Globus pallidus (tissue), 1 donor: ENCODE measurements around the gene IL17RC.
"Not testable (repeated sequence)": the region's sequence is repeated elsewhere in the genome, so short reads cannot be mapped to it uniquely, and the experiment has no call there.

ENCODE experiments used
- DNase-seq: peaks from one replicate; pipeline ENCODE4 v3.0.0-alpha.2; 2015; ENCODE audit warnings: low spot score

Gene IL17RC, protein sequence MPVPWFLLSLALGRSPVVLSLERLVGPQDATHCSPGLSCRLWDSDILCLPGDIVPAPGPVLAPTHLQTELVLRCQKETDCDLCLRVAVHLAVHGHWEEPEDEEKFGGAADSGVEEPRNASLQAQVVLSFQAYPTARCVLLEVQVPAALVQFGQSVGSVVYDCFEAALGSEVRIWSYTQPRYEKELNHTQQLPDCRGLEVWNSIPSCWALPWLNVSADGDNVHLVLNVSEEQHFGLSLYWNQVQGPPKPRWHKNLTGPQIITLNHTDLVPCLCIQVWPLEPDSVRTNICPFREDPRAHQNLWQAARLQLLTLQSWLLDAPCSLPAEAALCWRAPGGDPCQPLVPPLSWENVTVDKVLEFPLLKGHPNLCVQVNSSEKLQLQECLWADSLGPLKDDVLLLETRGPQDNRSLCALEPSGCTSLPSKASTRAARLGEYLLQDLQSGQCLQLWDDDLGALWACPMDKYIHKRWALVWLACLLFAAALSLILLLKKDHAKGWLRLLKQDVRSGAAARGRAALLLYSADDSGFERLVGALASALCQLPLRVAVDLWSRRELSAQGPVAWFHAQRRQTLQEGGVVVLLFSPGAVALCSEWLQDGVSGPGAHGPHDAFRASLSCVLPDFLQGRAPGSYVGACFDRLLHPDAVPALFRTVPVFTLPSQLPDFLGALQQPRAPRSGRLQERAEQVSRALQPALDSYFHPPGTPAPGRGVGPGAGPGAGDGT

DNA sequence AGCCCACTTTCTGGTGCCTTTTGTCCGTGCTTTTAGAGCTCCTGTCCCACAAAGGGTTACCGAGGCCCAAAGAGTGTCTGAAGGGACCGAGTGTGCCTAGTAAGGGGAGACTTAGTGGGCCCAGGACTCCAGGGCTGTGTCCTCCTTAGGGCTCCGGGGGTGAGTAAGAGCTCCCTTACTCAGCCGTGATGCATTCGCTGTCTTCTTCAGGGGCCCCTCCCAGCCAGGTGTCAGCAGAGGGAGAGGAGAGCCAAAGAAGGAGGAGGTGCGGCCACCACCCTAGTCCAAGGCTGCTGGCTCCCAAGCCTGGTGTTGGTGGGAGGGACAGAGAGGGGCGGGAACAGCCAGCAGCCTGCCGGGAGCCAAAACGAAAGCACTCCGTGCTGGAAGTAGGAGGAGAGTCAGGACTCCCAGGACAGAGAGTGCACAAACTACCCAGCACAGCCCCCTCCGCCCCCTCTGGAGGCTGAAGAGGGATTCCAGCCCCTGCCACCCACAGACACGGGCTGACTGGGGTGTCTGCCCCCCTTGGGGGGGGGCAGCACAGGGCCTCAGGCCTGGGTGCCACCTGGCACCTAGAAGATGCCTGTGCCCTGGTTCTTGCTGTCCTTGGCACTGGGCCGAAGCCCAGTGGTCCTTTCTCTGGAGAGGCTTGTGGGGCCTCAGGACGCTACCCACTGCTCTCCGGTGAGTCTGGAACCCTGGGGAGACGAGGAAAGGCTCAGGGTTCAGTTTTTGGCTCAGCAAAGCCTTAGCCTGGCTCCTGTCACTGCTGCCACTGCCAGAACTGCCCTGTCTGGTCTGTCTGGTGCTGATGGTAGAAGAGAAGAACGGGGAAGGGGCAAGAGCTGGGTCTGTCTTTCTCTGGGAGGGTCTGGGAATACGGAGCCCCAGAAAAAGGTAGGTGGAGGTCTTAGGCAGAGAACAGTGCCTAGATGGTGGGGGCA is at the start of gene IL17RC:
Gene IL17RC, plus strand, starts transcription at position 365 of the 947 bp plus-strand sequence. Its CDS starts 218 bp downstream, at position 583.
- DNase-seq: peak; percentile 42

DNA sequence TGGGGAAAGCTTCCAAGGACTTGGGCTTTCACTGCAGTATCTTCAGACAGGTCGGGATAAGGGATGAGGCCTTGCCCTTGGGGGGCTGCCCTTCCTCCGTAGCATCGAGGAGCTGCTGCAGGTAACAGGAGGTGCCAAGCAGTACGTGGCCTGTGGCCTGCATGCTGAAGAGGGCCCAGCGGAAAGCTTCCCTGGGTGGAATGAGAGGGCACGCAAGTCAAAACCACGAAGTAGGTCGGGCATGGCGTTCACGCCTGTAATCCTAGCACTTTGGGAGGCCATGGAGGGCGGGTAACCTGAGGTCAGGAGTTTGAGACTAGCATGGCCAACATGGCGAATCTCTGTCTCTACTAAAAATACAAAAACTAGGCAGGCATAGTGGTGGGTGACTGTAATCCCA is 49.8 kb upstream of the IL17RC start:
- DNase-seq: no peak

DNA sequence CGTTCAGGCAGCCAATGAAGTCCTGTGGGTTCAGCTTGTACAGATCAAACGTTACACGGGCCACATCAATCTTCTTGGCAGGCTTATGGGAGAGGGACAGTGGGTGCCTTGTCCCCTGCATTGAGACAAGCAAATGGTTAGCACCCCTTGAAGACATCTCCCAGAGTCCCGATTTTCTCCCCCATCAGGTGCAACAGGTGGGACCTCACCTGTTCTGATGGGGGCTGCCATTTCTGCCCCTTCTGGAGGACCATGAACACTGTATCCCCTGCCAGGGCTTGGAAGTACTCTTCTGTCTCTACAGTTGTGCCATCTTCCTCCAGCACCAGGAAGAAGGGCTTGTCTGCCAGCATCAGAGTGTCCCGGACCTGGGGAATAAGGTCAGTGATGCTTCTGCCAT is 46.9 kb upstream of the IL17RC start:
- DNase-seq: no peak

DNA sequence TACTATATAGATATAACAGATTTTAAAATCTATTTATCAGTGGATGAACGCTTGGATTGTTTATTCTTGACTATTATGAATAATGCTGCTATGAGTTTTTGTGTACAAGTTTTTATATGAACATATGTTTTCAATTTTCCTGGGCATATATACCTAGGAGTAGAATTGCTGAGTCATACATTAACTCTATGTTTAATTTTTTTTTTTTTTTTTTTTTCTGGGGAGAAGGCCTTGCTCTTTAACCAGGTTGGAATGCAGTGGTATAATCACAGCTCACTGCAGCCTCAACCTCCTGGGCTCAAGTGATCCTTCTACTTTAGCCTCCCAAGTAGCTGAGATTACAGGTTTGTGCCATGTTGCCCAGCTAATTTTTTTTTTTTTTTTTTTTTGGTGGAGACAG is 45.9 kb upstream of the IL17RC start:
- DNase-seq: no peak

DNA sequence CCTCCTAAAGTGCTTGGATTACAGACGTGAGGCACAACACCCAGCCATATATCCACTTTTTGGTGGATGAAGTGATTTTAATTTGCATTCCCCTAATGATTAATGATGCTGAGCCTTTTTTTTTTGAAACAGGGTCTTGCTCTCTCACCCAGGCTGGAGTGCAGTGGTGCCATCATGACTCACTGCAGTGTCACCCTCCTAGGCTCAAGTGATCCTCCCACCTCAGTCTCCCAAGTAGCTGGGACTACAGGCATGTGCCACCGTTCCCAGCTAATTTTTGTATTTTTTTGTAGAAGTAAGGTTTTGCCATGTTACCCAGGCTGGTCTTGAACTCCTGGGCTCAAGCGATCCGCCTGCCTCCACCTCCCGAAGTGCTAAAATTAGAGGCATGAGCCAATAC is 44.8 kb upstream of the IL17RC start:
- not testable (repeated sequence) for DNase-seq

DNA sequence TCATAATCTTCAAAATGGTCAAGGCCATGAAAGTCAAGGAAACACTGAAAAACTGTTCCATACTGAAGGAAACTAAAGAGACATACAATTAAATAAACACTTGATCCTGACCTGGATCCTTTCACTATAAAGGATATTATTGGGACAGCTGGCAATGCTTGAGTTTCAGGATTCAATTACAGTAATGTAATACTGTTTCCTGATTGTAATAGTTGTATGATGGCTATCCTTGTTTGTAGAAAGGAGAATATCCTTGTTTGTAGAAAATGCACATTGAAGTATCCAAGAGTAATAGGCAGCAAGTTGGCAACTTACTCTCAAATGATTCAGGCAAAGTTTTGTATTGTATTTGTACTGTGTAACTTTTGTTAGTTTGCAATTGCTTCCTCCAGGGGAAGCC is 41.5 kb upstream of the IL17RC start:
- no peak for DNase-seq

DNA sequence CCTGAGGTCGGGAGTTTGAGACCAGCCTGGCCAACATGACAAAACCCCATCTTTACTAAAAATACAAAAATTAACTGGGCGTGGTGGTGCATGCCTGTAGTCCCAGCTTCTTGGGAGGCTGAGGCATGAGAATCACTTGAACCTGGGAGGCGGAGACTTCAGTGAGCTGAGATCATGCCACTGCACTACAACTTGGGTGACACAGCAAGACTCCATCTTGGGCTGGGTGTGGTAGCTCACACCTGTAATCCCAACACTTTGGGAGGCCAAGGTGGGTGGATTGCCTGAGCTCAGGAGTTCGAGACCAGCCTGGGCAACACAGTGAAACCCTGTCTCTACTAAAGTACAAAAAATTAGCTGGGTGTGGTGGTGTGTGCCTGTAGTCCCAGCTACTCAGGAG is 40.6 kb upstream of the IL17RC start:
- not testable (repeated sequence) for DNase-seq

DNA sequence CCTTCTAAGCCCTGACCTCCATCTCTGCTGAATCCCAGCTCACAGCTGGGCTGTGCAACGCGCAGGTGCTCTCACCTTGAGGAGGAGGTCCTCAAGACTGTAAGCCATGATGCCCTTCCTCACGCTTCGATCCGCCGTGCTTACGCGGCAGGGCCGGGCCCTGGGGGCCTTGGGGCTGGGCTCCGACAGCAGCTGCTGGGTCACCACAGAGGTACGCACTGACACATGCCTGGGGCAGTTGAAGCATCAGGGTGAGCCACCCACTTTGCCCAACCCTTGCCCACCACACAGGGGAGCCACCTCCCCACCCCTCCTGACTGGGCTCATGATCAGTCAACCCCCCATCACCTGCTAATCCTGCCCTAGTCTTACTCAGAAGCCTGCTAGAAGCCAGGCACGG is 39.9 kb upstream of the IL17RC start:
- DNase-seq: no peak

DNA sequence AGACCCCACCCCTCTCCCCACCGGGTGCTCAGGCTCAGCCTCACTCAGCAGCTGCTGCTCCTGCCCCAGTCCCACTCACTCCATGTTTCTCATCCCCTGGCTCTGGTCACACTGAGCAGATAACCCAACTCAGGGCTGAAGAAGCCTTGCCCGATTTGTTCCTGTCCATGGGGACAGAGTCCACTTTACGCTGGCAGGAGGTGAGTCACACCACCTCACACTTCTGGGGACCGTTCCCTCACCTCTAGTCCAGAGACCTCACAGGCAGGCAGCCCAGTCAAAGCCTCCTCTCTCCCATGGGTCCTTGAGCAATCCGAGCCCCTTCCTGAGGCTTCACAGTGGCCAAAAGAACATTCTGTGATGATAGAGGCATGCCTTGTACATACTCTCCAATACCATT is 38.2 kb upstream of the IL17RC start:
- no peak for DNase-seq

DNA sequence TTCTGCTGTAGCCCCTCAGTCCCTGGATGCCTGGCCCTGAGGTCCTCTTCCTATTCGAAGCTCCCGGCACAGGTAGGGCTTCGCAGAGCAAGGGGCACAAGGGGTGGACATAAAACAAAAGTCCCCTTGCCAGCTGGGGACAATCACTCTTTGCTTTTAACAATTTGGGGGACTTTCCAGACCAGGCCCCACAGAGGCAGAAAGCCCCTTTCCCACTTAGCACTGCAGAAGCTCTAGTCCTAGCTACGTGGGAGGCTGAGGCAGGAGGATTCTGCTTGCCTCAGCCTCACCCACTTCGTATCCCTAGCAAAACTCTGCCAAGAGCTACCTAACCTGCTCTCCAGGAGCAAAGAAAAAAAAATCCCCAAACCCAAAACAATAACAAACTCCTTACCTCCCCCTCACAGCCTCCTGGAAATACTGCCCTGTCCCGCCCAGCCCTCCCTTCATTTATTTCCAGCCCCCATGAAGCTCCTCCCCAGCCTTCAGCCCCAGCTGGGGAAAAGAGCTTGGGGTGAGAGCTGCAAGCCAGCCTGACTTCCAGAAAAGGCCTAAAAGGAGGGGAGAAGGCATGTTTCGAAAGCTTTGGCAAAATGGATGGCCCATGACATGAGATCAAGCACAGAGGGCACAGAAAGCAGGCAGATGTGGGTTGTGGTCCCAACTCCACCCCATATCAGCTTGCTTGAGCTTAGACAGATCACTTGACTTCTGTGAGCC is 36.9 kb upstream of the IL17RC start, which contains the start of gene CIDEC:
Gene CIDEC, minus strand, starts transcription at position 424 of the 720 bp plus-strand sequence. CDS start 1,767 bp downstream, outside the sequence.
- DNase-seq: no peak

DNA sequence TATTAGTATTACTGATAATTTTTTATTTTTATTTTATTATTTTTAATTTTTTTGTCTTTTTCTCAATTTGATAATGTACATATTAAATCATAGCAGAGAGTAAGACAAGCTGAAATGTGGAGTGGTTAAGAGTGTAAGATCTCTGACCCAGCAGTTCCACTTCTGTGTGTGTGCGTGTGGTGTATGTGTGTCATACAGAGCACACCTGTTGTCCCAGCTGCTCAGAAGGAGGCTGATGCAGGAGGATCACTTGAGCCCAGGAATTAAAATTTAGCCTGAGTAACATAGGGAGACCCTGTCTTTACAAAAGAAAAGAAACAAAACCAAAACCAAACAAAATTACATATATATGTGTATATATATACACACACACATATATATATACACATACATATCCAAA is 35.5 kb upstream of the IL17RC start:
- DNase-seq: no peak

DNA sequence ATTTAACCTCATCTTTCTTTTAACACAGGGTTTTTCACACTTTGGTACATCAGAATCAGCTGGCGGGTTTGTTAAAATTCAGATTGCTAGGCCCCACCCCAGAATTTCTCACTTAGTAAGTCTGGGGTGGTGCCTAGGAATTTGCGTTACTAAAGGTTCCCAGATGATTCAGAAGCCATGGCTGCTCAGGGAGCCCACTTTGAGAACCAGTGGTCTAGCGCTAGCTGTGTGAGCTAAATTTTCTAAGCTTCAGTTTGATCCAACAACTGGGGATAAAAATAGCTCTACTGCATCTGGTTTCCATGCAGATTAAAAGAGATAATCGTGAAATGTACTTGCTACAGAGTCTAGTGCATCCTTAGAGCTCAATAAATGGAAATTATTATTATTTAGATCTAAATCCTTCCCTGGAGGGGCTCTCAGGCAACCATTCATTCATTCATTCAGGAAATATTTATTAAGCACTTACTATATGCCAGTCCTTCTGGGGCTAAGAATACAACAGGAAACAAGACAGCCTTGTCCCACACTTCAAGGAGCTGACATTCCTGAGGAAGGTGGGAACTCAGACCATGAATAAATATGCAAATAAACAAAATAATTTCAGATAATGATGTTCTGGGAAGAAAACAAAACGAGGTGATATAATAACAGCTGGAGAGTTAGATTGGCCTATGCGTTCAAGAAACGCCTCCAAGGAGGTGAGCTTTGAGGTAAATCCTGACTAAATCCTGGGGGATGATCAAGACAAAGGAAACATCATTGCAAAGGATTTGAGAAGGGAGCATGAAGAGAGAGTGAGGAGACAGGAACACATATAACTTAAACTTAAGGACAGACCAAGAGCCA is 33.0 kb upstream of the IL17RC start:
- no peak for DNase-seq

DNA sequence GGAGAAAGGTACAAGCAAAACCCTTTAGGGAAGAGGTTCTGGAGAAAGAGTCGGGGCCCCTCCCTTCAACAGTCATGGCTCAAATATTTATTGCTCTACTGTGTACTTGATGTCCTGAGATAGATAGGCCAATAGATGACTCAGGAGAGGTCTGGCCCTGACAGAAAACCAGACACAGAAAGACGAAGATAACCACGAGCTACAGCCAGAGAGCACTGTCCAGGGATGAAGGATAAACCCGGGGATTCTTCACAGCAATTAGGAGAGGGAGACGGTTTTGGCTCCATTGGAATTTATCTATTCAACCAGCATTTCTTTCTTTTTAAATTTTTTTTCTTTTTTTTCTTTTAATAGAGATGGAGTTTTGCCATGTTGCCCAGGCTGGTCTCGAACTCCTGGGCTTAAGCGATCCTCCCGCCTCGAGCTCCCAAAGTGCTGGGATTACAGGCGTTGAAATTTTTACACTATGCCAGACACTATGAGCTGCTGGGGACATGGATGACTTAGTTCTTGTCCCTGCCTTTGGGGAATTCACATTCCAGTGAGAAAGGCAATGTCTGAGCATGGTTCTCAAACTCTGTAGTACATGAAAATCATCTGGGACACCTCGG is 32.2 kb upstream of the IL17RC start:
- no peak for DNase-seq

DNA sequence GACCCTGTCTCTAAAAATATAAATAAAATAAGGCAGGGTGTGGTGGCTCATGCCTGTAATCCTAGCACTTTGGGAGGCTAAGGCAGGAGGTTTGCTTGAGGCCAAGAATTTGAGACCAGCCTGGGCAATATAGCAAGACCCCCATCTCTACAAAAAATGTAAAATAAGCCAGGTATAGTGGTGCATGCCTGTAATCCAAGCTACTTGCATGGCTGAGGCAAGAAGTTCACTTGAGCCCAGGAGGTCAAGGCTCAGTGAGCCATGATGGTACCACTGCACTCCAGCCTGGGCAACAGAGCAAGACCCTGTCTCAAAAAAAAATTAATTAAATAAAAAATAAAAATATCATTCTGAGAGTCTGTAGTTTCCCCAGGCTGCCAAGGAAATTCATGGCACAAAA is 30.6 kb upstream of the IL17RC start:
- DNase-seq: no peak

DNA sequence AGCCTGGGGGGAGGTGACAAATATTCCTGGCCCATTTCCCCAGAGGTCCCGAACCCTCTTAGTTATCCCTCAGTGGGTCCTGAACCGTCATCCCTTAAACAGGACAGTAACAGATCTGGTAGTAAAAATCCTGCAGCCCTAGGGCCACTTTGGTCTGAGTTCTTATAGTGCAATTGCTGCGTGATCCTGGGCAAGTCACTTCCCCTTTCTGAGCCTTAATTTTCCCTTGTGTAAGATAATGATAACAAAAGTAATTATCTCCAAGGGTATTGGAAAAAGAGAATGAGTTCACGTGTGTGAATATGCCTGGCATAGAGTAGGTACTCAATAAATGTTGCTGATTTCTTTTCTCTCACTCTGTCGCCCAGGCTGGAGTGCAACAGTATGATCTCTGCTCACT is 29.4 kb upstream of the IL17RC start:
- DNase-seq: no peak

DNA sequence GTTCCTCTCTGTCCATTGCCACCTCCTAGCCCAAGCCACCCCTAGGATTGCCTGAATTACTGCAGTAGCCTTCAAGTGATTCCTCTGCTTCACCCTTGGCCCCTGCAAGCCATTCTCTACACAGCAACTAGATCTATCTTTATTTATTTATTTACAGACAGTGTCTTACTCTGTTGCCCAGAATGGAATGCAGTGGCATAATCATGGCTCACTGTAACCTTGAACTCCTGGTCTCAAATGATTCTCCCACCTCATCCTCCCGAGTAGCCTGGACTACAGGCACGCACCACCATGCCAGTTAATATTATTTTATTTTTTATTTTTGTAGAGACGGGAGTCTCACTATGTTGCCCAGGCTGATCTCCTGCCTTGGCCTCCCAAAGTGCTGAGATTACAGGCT is 28.4 kb upstream of the IL17RC start:
- DNase-seq: no peak

DNA sequence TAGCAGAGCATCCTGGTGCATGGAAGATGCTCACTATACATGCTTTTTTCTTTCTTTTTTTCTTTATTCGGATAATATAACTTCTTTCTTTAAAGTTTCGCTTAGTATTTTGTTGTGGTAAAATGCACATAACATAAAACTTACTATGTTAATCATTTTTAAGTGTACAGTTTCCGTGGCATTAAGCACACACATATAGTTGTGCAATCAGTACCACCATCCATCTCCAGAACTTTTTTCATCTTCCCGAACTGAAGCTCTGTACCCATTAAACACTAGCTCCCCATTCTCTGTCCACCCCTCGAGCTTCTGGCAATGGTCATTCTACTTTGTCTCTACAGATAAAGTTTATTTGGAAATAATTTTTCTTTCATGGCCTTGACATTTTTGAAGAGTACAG is 27.5 kb upstream of the IL17RC start:
- no peak for DNase-seq

DNA sequence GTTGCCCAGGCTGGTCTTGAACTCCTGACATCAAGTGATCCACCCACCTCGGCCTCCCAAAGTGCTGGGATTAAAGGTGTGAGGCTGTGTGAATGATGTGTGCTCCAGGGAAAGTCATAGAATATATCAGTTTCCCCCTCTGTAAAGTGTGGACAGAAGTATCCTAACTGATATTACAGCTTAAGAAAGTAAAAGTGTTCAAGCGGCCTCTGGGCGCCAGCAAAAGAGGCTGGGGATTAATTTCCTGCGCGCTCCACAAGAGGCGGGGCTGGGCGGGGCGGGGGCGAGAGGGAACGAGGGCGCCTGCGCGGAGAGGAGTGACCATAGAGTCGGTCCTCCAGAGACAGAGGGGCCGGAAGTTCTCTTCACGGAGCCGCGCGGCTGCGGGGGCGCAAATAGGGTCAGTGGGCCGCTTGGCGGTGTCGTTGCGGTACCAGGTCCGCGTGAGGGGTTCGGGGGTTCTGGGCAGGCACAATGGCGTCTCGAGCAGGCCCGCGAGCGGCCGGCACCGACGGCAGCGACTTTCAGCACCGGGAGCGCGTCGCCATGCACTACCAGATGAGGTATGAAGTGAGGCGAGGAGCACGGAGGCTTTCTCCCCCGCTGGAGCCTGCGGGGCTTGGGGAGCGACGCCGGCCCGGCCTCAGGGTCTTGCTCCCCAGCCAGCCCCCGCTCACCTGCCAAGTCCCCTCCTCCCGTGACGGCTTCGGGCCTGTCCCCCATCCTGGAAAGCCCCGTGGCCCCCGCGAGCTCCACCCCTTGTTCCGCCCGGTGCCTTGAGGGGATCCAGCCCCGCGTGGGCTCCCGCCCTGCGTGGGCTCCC is 26.4 kb upstream of the IL17RC start, which contains the start of gene JAGN1:
Gene JAGN1, plus strand, starts transcription at position 362 of the 823 bp plus-strand sequence. Its CDS starts 113 bp downstream, at position 475.
- DNase-seq: peak; percentile 87

DNA sequence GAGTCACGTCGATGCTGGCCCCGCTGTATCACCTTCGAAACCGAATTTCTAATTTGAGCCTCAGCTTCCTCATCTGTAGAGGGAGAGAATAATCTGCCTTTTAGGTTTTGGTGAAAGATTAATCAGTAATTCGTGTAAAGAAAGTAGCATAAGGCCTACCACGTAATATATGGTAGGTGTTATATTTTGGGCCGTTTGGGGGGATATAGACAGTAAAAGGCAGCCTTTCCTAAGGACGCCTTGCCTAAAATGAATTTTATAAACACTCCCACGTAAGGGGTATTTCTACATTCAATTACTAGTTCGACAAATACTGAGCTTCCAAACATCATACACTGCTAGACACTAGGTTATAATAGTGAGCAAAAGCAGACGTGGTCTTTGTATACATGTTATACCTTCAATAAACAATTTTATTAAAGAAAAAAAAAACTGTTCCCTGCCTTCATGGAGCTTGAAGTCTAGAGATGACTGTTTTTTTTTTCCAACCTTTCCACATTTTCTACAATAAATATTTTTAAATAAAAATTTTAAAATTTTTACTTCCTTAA is 25.8 kb upstream of the IL17RC start:
- DNase-seq: no peak
